Tibial nerve (tissue), 3 donors: ENCODE measurements around the gene ABLIM2.

Experiments
- POLR2A ChIP-seq, 2 donors: fragments of 450-650 bp; IDR thresholded peaks; one replicate each; pipeline ENCODE4 v1.6.1; 2017; ENCODE audit warnings: antibody characterized with exemption in 2 of 2, mild to moderate bottlenecking in 2 of 2, moderate library complexity in 2 of 2
- TF ChIP-seq, protein P1 (sequence below), 5 experiments: fragments of 200-600 bp in 3 of 5; fragments of 450-650 bp in 2 of 5; sonication (generic) in 3 of 5; IDR thresholded peaks; one replicate each; pipeline ENCODE4 v1.5.1; 2016 to 2019; ENCODE audit warnings: antibody characterized with exemption in 5 of 5, mild to moderate bottlenecking in 3 of 5, moderate library complexity in 2 of 5

DNA sequence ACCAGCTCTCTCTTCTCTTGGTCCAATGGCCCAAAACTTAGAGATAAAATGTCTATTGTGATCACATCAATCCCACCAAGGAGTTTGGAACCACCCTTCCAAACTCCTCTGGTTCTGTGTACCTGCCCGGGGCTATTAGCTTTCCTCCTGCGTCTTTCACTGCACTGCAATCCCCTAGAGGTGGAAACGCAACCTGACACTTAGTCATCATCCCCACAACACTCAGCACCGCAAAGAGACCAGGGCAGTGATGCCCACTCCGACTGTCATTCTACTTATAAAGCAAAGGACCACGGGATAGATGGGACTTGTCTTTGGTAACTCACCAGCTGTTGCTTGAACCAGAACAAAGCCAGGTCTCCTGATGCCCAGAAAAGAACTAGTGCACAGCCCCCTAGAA, 240.9 kb downstream of the ABLIM2 start:
- TF ChIP-seq, protein P1, sequence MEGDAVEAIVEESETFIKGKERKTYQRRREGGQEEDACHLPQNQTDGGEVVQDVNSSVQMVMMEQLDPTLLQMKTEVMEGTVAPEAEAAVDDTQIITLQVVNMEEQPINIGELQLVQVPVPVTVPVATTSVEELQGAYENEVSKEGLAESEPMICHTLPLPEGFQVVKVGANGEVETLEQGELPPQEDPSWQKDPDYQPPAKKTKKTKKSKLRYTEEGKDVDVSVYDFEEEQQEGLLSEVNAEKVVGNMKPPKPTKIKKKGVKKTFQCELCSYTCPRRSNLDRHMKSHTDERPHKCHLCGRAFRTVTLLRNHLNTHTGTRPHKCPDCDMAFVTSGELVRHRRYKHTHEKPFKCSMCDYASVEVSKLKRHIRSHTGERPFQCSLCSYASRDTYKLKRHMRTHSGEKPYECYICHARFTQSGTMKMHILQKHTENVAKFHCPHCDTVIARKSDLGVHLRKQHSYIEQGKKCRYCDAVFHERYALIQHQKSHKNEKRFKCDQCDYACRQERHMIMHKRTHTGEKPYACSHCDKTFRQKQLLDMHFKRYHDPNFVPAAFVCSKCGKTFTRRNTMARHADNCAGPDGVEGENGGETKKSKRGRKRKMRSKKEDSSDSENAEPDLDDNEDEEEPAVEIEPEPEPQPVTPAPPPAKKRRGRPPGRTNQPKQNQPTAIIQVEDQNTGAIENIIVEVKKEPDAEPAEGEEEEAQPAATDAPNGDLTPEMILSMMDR (IDR thresholded peaks at IDR 0.05): no peak
- no peak for TF ChIP-seq POLR2A (IDR thresholded peaks at IDR 0.05)
